Measurements from ENCODE around the gene DPYSL5. TPM values are rescaled to one million over a fixed set of nuclear protein-coding genes. Genes with fewer than 3 reads are reported as not detected.
A peak's percentile ranks its signal among the peaks of the same experiment; 100 is the strongest.

The DPYSL5 gene
- total and polyA plus RNA-seq, 2 of the 13 experiments (the other 11 are each of a cell fraction or from before 2014, with no cell fraction given): 0.15 TPM; not detected in 1

DNA sequence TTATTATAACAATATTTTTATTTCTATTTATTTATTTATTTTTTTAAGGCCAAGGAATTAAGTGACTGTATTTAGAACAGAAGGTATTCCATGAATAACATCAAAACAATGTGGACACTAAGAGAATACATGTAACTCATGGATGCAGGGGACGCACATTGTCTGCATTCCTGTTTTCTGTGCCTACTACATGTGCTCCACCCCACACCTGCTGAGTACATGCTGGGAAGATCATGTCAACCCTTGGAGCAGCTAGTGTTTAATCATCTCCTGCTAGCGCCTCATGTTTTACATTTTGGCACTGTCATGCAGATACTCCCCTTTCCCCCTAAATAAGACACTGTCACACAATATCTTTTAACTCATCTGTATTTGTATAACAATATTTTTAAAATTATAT is 29.3 kb downstream of the DPYSL5 start:
- H4K20me1 ChIP-seq (ENCODE audit: insufficient read depth, low read length): no peaks in the 10 kb centered on the region
- in situ Hi-C loops (cut with HindIII; ENCODE audit: extremely low pct_ligation_motif_present, low pct_unique_long_range_greater_than_20kb) (no loop called here), intact Hi-C loops (cut with micrococcal nuclease; ENCODE audit: unreplicated experiment) (no loop called here)
- DNase-seq (ENCODE audit: low spot score) (no peak), ATAC-seq (no peak), FAIRE-seq (peak; percentile 21)
- no peaks in the 10 kb centered on the region for H3K36me3 ChIP-seq (replicated peaks in 1 of 2; ENCODE audit: control insufficient read depth in 1 of 2, insufficient read depth in 2 of 2, low read length in 2 of 2)
- no peak overlapping the region for H3K4me2 ChIP-seq (ENCODE audit: low read depth, low read length)
- peaks cover 1 to 17% of the 10 kb centered on the region in 2 experiments; a peak in 4 of 5 replicates for H3K27me3 ChIP-seq (ENCODE audit: control insufficient read depth in 1 of 2, insufficient read depth in 2 of 2, low read length in 2 of 2)
- WGBS (ENCODE audit: low lambda C conversion rate): 30% methylated on average over 2 of the region's 2 CpGs
- BruUV-seq (replicated peaks): no TSS peak
- H3K4me3 ChIP-seq (replicated peaks in 1 of 3; ENCODE audit: insufficient read depth in 1 of 3, low read depth in 2 of 3, low read length in 3 of 3): no peak overlapping the region
- H3K79me2 ChIP-seq (ENCODE audit: insufficient read depth, low read length): no peaks in the 10 kb centered on the region
- H3K27ac ChIP-seq (ENCODE audit: extremely low read length, insufficient read depth, low read length): no peak overlapping the region
- ChIA-PET CTCF (ENCODE audit: low intra/inter-chr PET ratio, low total read pairs) (no interaction called here), POLR2A (no interaction called here)
- H3K4me1 ChIP-seq (ENCODE audit: insufficient read depth, low read length): no peaks in the 10 kb centered on the region
- H2AFZ ChIP-seq (ENCODE audit: low read length): no peak overlapping the region
- no peak overlapping the region for H3K9ac ChIP-seq (ENCODE audit: insufficient read depth, low read depth, low read length)
- H3K9me3 ChIP-seq (ENCODE audit: low read length): no peaks in the 10 kb centered on the region
- TF ChIP-seq ZSCAN9 (CRISPR knock-in tag; IDR thresholded peaks at IDR 0.05; ENCODE audit: borderline replicate concordance) (no peak), ZNF382 (CRISPR knock-in tag; IDR thresholded peaks at IDR 0.05; ENCODE audit: borderline replicate concordance) (no peak), NR1H2 (CRISPR knock-in tag; IDR thresholded peaks at IDR 0.05; ENCODE audit: borderline replicate concordance, low read depth) (no peak), ZNF496 (CRISPR knock-in tag; IDR thresholded peaks at IDR 0.05; ENCODE audit: insufficient replicate concordance) (no peak), ZNF547 (CRISPR knock-in tag; IDR thresholded peaks at IDR 0.05) (no peak), PCBP1 (IDR thresholded peaks at IDR 0.05; ENCODE audit: borderline replicate concordance, low read depth, low read length) (no peak), ZNF616 (CRISPR knock-in tag; IDR thresholded peaks at IDR 0.05; ENCODE audit: low read depth) (no peak), PCBP2 (optimal IDR thresholded peaks at IDR 0.05; ENCODE audit: low read depth, low read length, poor library complexity, severe bottlenecking) (no peak), ZNF501 (CRISPR knock-in tag; IDR thresholded peaks at IDR 0.05) (no peak), ZNF7 (CRISPR knock-in tag; IDR thresholded peaks at IDR 0.05) (no peak), SIN3A (IDR thresholded peaks at IDR 0.05; ENCODE audit: borderline replicate concordance, low read depth, low read length) (no peak)
- TF ChIP-seq, protein P1, sequence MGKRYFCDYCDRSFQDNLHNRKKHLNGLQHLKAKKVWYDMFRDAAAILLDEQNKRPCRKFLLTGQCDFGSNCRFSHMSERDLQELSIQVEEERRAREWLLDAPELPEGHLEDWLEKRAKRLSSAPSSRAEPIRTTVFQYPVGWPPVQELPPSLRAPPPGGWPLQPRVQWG (CRISPR knock-in tag; IDR thresholded peaks at IDR 0.05; ENCODE audit: borderline replicate concordance, low read depth): no peak
- TF ChIP-seq, protein P2, sequence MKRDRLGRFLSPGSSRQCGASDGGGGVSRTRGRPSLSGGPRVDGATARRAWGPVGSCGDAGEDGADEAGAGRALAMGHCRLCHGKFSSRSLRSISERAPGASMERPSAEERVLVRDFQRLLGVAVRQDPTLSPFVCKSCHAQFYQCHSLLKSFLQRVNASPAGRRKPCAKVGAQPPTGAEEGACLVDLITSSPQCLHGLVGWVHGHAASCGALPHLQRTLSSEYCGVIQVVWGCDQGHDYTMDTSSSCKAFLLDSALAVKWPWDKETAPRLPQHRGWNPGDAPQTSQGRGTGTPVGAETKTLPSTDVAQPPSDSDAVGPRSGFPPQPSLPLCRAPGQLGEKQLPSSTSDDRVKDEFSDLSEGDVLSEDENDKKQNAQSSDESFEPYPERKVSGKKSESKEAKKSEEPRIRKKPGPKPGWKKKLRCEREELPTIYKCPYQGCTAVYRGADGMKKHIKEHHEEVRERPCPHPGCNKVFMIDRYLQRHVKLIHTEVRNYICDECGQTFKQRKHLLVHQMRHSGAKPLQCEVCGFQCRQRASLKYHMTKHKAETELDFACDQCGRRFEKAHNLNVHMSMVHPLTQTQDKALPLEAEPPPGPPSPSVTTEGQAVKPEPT (CRISPR knock-in tag; IDR thresholded peaks at IDR 0.05; ENCODE audit: low read depth): no peak

All from HepG2 (cell line).